Ramos (cell line): ENCODE results near the gene CASK.

Experiments used
- in situ Hi-C: fragments of 300-500 bp; cut with MboI; formaldehyde crosslinking; loops from one replicate; pipeline ENCODE4 v1.14.3; 2022; ENCODE audit warnings: low sequenced_read_pairs; ENCODE audit not compliant: unreplicated experiment

The CASK gene

DNA sequence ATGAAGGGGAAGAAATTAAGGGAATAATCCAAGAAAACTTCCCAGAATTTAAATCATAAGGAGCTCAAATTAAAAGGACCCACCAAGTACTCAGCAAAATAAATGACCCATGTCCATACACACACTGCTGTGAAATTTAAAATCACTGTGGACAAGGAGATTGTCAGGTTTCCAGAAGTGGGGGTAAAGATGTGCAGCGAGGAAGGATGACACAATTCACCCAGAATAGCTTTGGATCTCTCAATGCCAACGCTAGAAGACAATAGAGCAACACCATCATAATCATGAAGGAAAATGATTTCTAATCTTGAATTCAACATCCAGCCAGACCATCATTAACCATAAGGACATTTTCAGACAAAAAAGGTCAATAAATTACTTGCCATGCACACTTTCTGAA, 65.7 kb downstream of the CASK start:
- in situ Hi-C loops = no loop called here

DNA sequence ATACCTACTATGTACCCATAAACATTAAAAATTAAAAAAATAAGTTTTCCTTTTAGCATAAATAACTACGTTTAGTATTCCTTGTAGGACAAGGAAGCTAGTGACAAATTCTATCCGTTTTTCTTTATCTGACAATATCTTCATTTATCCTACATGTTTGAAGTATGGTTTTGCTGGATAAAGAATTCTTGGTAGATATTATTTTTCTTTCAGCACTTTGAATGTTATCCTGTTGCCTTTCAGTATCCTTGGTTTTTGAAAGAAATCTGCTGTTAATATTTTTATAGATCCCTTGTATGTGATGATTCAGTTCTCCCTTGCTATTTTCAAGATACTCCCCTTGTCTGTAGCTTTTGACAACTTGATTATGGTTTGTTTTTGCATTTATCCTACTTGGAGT, 76.6 kb downstream of the CASK start:
- in situ Hi-C loops = no loop called here

GRCh38 chrX:41837270-41837944, 85.9 kb downstream of the CASK start:
- in situ Hi-C loops = no loop called here

DNA sequence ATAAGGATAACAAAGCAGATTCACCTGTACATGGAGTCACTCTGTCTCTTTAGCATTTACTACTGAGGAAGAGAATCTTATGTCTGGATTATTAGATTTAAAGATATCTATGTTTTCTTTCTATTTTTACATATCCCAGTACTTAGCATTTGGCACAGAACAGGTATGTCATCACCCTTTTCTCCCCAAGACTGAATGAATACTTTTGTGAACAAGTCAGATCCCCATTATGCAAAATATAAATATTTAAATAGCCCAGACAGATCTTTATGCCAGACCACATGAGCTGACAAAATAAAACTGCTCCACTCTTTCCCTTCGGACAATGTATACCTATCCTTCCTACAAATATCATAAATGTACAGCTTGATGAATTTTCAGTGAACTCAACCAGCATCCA, 94.5 kb downstream of the CASK start:
- in situ Hi-C loops = no loop called here

DNA sequence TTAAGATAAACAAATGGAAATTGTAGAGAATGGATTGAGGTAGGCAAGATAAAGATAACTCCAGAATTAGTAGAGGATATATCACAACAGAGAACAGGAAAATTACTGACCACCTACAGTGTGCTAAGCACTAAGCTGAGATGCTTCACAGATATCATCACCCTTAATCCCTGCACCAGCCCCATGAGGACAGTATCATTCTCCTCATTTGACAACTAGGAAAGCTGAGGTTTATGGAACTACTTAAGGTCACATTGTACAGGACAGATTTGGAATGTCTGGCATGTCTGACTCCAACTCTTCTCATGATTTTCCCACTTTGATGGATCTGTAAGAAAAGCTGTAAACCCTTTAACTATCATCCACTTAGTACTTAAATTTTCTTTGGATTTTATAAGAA, 95.5 kb downstream of the CASK start:
- in situ Hi-C loops = no loop called here

- in situ Hi-C loops = no loop called here
Measured at GRCh38 chrX:41825796-41826195, 97.6 kb downstream of the CASK start.

DNA sequence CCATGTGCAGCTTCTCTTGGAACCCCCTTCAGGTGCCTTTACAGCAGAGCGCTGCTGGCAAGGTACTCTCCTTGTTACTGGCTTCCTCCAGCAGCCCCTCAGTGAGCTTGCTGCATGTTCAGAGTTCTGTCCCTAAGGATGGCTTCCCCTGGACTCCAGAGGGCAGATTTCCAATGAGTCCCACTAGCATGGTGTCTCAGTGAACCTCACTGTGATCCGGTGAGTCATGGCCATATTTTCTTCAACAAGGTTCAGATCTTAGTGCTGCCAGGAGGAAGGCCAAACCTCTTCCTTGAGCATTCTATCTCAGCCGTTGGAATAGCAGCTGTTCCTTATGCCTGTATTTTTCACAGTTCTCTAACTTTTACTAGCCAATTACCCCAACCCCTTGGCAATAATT, 98.8 kb downstream of the CASK start:
- in situ Hi-C loops = no loop called here

- in situ Hi-C loops = no loop called here
Measured at GRCh38 chrX:41823402-41823801, 100.0 kb downstream of the CASK start.

DNA sequence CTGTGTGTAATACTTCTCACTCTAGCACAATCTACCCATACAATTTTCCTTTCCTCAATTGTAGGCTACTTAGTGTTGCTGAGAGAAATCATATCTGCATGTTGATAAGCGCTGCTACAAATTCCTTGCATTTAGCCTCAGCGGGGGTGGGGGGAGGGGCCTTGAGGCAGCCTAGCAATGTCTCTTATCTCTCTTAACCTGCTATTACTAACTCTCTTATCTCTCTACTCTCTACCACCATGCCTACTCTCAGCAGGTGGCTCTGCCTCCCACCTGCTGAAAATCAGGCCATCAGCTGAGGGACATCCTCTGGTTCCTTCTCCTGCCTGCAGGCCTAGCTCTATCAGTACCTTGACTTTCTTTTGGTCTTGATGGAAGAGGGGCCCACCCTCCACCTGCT, 100.5 kb downstream of the CASK start:
- in situ Hi-C loops = no loop called here

DNA sequence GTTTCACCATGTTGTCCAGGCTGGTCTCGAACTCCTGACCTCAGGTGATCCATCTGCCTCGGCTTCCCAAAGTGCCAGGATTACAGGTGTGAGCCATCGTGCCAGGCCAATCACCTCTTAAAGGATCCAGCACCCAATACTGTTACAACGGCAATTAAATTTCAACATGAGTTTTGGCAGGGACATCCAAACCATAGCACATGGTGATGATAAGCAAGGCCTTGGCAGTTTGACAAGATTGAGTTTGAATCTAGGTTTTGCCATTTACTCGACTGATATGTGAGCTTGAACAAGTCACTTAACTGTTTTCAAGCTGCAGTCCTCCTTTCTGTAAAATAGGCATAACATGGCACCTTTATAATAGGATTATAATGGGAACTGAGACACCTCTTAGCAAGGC, 115.3 kb downstream of the CASK start:
- in situ Hi-C loops = no loop called here

DNA sequence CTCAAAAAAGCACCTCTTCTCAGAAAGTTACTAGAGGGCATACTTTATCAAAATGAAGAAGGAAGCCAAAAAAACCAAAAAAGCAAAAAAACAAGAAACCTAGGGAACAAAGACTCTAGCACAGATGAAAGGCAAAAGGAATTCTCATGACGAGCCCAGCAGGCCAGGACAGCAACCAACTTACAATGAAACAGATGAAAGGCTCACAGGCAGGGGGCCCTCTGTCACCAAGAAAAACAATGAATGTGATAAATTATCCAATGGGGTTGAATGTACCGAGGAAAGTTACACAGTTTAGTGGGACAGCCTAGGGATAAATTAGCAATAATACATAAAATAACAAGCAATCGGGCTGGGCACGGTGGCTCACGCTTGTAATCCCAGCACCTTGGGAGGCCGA, 120.4 kb downstream of the CASK start:
- in situ Hi-C loops = no loop called here

DNA sequence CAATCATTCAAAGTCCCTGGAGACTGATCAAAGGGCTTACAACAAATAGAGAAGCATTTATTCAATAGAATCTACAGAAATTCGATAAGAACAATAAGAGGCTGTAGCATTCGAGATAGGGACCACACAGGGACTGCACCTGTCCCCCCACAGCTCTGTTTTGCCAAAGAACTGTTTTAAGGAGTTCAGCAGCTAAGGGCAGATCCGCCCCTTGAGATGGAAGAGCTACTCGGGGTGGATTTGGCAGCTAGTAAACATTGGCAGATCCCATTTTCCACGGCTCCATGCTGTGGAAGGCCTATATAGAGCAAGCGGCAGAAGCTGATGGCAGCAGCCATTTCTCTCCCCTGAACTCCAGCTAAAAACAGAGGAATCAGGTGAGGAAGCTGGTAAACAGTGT, 123.7 kb downstream of the CASK start:
- in situ Hi-C loops = loop anchor here (25.0 kb wide), 3 partner anchors 1138 to 1938 kb away; no protein-coding TSS in a partner anchor

DNA sequence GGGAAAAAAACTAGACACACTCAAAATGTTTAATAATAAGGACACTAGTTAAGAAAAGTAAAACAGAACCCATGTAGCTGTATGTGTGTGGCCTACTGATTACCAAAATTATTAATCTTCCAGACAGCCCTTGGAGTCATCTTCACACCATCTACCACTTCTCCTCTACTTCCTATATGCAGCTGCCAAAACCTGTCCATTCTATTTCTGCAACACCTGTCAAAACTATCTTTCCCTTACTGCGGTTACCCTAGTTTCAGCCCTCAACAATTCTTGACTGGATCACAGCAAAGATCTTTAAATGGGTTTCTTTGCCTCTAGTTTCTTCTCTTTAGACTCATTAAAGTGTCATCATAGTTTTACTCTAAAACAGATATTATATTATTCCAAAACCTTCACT, 126.8 kb downstream of the CASK start:
- in situ Hi-C loops = loop anchor here (25.0 kb wide), 3 partner anchors 1141 to 1941 kb away; no protein-coding TSS in a partner anchor

- in situ Hi-C loops = loop anchor here (25.0 kb wide), 3 partner anchors 1141 to 1941 kb away; no protein-coding TSS in a partner anchor
Measured at GRCh38 chrX:41796046-41796445, 127.3 kb downstream of the CASK start.

DNA sequence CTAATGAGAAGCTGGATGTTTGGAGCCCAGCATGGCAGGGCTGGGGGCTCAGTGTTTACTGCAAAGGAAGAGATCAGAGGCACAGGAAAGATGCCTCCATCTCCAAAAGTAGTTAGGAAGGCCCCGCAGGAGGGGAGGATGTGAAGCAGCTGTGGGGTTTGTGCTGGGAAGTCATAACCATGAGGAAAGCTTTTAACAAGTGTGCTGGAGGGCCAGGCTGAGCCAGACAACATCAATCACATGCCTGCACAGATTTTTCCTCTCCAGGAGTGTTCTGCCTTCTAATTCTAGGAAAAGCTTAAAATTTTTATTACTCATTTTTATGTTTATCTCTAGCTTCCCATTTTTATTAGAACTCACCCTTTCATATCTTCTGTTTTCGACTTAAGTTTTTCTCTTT, 134.0 kb downstream of the CASK start:
- in situ Hi-C loops = loop anchor here (25.0 kb wide), 3 partner anchors 1148 to 1948 kb away; no protein-coding TSS in a partner anchor

DNA sequence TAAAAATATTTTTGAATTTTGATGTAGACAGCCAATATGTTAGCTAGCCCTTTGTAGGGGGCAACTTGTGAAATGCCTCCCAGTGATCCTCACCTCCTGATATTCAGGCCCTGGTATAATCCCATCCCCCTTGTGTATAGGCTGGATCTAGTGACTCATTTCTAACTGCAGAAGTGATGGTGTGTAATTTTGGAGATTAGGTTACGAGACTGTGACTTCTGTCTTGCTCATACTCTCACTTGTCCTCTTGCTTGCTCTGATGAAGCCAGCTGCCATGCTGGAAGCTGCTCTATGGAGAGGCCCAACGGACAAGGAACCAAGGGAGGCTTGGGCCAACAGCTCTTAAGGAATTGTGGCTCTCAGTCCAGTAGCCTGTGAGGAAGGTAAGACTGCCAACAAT, 137.7 kb downstream of the CASK start:
- in situ Hi-C loops = loop anchor here (25.0 kb wide), 3 partner anchors 1152 to 1952 kb away; no protein-coding TSS in a partner anchor

- in situ Hi-C loops = loop anchor here (25.0 kb wide), 3 partner anchors 1156 to 1956 kb away; no protein-coding TSS in a partner anchor
Measured at GRCh38 chrX:41781500-41781899, 141.9 kb downstream of the CASK start.

GRCh38 chrX:41779941-41780340, 143.4 kb downstream of the CASK start:
- in situ Hi-C loops = loop anchor here (25.0 kb wide), 3 partner anchors 1157 to 1957 kb away; no protein-coding TSS in a partner anchor

DNA sequence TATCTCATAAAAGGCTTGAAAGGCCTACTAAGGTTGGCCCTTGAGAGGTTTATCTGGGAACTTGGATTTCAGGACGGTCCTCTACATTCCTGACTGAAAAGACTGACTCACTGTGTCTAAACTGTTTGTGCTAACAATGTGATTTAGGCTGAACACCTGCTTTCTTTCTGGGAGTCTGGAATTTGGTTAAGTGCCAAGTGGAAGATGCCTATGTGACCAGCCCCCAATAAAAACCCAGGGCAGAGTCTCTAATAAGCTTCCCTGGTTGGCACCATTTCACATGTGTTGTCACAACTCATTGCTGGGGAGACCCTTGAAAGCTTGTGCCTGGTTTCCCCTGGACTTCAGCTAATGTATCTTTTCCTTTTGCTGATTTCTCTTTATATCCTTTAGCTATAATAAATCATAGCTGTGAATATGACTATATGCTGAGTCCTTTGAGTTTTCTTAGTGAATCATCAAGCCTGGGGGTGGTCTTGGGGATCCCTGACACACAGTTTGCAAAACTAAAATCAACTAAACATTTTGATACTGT, 144.3 kb downstream of the CASK start:
- in situ Hi-C loops = loop anchor here (25.0 kb wide), 3 partner anchors 1158 to 1958 kb away; no protein-coding TSS in a partner anchor

DNA sequence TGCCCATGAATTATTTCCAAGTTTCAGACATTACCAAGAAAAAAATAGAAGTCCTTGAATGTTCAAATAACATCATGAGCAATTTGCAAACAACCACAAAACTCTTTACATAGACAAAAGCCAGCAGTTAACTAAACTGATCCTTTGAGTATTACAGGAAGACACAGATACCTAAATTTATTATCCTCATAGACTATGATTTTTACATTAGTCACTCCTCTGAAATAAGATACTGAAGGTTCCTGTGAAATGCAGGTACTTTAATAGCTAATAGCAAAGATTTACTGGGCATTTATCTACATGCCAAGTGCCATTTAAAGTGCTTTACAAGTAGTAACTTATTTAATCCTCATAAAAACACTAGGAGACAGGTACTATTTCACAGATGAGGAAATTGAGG, 161.7 kb downstream of the CASK start:
- in situ Hi-C loops = loop anchor here (25.0 kb wide), 2 partner anchors 199 to 474 kb away; no protein-coding TSS in a partner anchor

- in situ Hi-C loops = loop anchor here (25.0 kb wide), 2 partner anchors 199 to 474 kb away; no protein-coding TSS in a partner anchor
Measured at GRCh38 chrX:41761169-41761568, 162.2 kb downstream of the CASK start.
